HepG2 (cell line): Measurements from ENCODE around the gene KRT14. TPM values are rescaled to one million over a fixed set of nuclear protein-coding genes. Genes with fewer than 3 reads are reported as not detected.

ENCODE experiments used
- ATRX ChIP-seq: sonication (generic); formaldehyde crosslinking; IDR thresholded peaks from 2 replicates; pipeline ENCODE4 v1.4.0; 2020; ENCODE audit warnings: missing genetic modification reagents, borderline replicate concordance
- HMG20B ChIP-seq: conservative IDR thresholded peaks from 2 replicates; pipeline ENCODE4 v1.6.1; 2016; ENCODE audit warnings: missing genetic modification reagents, missing compliant biosample characterization
- HOXA5 ChIP-seq: sonication (generic); formaldehyde crosslinking; IDR thresholded peaks from 2 replicates; pipeline ENCODE4 v1.4.0; 2020; ENCODE audit warnings: missing genetic modification reagents
- NFATC3 ChIP-seq: sonication (generic); formaldehyde crosslinking; IDR thresholded peaks from 2 replicates; pipeline ENCODE4 v1.5.1; 2020; ENCODE audit warnings: mild to moderate bottlenecking, missing genetic modification reagents
- NFYC ChIP-seq: IDR thresholded peaks from 2 replicates; pipeline ENCODE4 v1.6.1; 2016; ENCODE audit warnings: missing genetic modification reagents, missing compliant biosample characterization
- ZBTB42 ChIP-seq: sonication (generic); formaldehyde crosslinking; IDR thresholded peaks from 2 replicates; pipeline ENCODE4 v1.5.0; 2020; ENCODE audit warnings: mild to moderate bottlenecking, missing genetic modification reagents
- ZNF260 ChIP-seq: sonication (generic); formaldehyde crosslinking; IDR thresholded peaks from 2 replicates; pipeline ENCODE4 v1.4.0; 2020; ENCODE audit warnings: missing genetic modification reagents, low read depth, mild to moderate bottlenecking, borderline replicate concordance
- polyA plus RNA-seq, 8 experiments: library from polyadenylated mRNA; depleted of rRNA in 3 of 8; stranded (reverse) in 7 of 8; unstranded in 1 of 8; fragments of >200 nt; fragmentation: Illumina TruSeq in 4 of 8; extraction: Trizol in 4 of 8; gene quantifications; 2 replicates each; pipeline versions ENCODE4 v1.2.1 to v1.2.3, GENCODE V29; 2011 to 2016; ENCODE audit warnings: low read depth in 4 of 8, missing spikeins in 1 of 8, mixed read lengths in 1 of 8; ENCODE audit not compliant: insufficient read depth in 1 of 8
- total RNA-seq, 5 experiments: library from RNA; depleted of rRNA; stranded (reverse); fragments of >200 nt; fragmentation: Illumina TruSeq; extraction: Trizol; gene quantifications; 2 replicates each; pipeline ENCODE4 v1.2.3, GENCODE V29; 2016; ENCODE audit warnings: low read depth in 1 of 5
- TF ChIP-seq, protein P1 (sequence below): sonication (generic); formaldehyde crosslinking; IDR thresholded peaks from 2 replicates; pipeline ENCODE4 v1.4.0; 2020; ENCODE audit warnings: low read depth, mild to moderate bottlenecking, missing genetic modification reagents
- TF ChIP-seq, protein P2 (sequence below), 2 experiments: fragments of 450-650 bp in 1 of 2; sonication (generic) in 1 of 2; formaldehyde crosslinking in 1 of 2; IDR thresholded peaks; 2 replicates each; pipeline versions ENCODE4 v1.6.1 to v1.8.0; 2016 to 2022; ENCODE audit warnings: antibody characterized with exemption in 1 of 2, mild to moderate bottlenecking in 1 of 2, missing genetic modification reagents in 1 of 2
- TF ChIP-seq, protein P3 (sequence below): sonication (generic); formaldehyde crosslinking; IDR thresholded peaks from 2 replicates; pipeline ENCODE4 v1.4.0; 2020; ENCODE audit warnings: missing genetic modification reagents, borderline replicate concordance
- TF ChIP-seq, protein P4 (sequence below): sonication (generic); formaldehyde crosslinking; IDR thresholded peaks from 2 replicates; pipeline ENCODE4 v1.4.0; 2020; ENCODE audit warnings: missing genetic modification reagents, mild to moderate bottlenecking, borderline replicate concordance

KRT14 gene
- total and polyA plus RNA-seq, 2 of the 13 experiments (the other 11 are each of a cell fraction or from before 2014, with no cell fraction given) = 0.09 TPM; not detected in 1

DNA sequence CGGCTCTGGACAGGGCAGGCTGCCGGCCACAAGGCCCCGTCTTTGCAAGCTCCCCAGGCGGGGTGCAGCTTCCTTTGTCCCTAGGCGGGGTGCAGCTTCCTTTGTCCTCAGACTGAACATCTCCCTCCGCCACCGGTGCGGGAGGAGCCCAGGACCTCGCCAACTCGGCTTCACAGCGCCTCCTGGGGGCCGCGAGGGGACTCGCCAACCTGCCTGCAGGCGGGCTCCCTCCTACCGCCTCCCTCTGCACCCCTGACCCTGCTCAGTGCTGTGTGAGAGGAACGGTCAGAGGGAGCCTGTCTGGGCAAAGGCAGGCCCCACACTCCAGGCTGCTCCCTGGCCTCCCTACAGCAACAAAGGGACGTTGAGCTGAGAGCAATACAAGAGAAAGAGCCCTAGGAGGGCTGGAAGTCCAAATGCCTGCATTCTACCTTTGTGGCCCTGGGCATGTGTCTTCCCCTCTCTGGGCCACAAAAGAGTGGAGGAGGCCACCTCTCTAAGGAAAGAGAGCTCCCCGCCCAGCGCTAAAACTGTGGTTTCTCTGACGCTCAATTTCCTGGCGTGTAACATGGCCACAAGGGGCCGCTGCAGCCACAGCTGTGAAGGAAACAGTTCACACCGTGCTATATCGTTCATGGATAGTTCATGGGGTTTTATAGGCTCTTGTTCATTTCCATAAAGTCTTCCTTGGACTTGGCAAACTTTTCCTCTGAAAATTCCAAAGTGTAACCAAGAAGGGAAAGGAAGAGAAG is 37.7 kb downstream of the KRT14 start (continued):
- TF ChIP-seq, protein P1, sequence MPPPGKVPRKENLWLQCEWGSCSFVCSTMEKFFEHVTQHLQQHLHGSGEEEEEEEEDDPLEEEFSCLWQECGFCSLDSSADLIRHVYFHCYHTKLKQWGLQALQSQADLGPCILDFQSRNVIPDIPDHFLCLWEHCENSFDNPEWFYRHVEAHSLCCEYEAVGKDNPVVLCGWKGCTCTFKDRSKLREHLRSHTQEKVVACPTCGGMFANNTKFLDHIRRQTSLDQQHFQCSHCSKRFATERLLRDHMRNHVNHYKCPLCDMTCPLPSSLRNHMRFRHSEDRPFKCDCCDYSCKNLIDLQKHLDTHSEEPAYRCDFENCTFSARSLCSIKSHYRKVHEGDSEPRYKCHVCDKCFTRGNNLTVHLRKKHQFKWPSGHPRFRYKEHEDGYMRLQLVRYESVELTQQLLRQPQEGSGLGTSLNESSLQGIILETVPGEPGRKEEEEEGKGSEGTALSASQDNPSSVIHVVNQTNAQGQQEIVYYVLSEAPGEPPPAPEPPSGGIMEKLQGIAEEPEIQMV (CRISPR knock-in tag) = 0 out of 2 replicates have a peak, but pooled peaks have one; percentile 75
- TF ChIP-seq, protein P2, sequence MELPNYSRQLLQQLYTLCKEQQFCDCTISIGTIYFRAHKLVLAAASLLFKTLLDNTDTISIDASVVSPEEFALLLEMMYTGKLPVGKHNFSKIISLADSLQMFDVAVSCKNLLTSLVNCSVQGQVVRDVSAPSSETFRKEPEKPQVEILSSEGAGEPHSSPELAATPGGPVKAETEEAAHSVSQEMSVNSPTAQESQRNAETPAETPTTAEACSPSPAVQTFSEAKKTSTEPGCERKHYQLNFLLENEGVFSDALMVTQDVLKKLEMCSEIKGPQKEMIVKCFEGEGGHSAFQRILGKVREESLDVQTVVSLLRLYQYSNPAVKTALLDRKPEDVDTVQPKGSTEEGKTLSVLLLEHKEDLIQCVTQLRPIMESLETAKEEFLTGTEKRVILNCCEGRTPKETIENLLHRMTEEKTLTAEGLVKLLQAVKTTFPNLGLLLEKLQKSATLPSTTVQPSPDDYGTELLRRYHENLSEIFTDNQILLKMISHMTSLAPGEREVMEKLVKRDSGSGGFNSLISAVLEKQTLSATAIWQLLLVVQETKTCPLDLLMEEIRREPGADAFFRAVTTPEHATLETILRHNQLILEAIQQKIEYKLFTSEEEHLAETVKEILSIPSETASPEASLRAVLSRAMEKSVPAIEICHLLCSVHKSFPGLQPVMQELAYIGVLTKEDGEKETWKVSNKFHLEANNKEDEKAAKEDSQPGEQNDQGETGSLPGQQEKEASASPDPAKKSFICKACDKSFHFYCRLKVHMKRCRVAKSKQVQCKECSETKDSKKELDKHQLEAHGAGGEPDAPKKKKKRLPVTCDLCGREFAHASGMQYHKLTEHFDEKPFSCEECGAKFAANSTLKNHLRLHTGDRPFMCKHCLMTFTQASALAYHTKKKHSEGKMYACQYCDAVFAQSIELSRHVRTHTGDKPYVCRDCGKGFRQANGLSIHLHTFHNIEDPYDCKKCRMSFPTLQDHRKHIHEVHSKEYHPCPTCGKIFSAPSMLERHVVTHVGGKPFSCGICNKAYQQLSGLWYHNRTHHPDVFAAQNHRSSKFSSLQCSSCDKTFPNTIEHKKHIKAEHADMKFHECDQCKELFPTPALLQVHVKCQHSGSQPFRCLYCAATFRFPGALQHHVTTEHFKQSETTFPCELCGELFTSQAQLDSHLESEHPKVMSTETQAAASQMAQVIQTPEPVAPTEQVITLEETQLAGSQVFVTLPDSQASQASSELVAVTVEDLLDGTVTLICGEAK (IDR thresholded peaks at IDR 0.05) = no peak
- TF ChIP-seq, protein P2 (CRISPR knock-in tag; IDR thresholded peaks at IDR 0.05) = no peak
- TF ChIP-seq ATRX (CRISPR knock-in tag) (no peak), HMG20B (CRISPR knock-in tag) (no peak; the same call in 1 of the 2 replicates), HOXA5 (no peak; the same call in 1 of the 2 replicates), ZNF260 (CRISPR knock-in tag) (no peak), ZBTB42 (CRISPR knock-in tag) (no peak), NFYC (CRISPR knock-in tag) (peak; percentile 35; the same call in 1 of the 2 replicates), NFATC3 (CRISPR knock-in tag) (no peak)
- TF ChIP-seq, protein P3, sequence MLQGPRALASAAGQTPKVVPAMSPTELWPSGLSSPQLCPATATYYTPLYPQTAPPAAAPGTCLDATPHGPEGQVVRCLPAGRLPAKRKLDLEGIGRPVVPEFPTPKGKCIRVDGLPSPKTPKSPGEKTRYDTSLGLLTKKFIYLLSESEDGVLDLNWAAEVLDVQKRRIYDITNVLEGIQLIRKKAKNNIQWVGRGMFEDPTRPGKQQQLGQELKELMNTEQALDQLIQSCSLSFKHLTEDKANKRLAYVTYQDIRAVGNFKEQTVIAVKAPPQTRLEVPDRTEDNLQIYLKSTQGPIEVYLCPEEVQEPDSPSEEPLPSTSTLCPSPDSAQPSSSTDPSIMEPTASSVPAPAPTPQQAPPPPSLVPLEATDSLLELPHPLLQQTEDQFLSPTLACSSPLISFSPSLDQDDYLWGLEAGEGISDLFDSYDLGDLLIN = no peak; the same call in 1 of the 2 replicates
- TF ChIP-seq, protein P4, sequence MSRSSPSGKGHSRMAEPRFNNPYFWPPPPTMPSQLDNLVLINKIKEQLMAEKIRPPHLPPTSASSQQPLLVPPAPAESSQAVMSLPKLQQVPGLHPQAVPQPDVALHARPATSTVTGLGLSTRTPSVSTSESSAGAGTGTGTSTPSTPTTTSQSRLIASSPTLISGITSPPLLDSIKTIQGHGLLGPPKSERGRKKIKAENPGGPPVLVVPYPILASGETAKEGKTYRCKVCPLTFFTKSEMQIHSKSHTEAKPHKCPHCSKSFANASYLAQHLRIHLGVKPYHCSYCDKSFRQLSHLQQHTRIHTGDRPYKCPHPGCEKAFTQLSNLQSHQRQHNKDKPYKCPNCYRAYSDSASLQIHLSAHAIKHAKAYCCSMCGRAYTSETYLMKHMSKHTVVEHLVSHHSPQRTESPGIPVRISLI (CRISPR knock-in tag) = 0 out of 2 replicates have a peak, but pooled peaks have one; percentile 31
